Tibial nerve (tissue), 4 donors: ENCODE results near the gene PRUNE2.

Experiments used
- CTCF ChIP-seq, 5 experiments: fragments of 200-600 bp in 3 of 5; fragments of 450-650 bp in 2 of 5; sonication (generic) in 3 of 5; IDR thresholded peaks; one replicate each; pipeline ENCODE4 v1.5.1; 2016 to 2019; ENCODE audit warnings: antibody characterized with exemption in 5 of 5, mild to moderate bottlenecking in 3 of 5, moderate library complexity in 2 of 5
- EP300 ChIP-seq, 2 donors: sonication (generic); formaldehyde crosslinking; IDR thresholded peaks; one replicate each; pipeline ENCODE4 v1.6.1; 2017; ENCODE audit warnings: antibody characterized with exemption in 2 of 2, mild to moderate bottlenecking in 1 of 2
- POLR2A ChIP-seq, 2 donors: fragments of 450-650 bp; IDR thresholded peaks; one replicate each; pipeline ENCODE4 v1.6.1; 2017; ENCODE audit warnings: antibody characterized with exemption in 2 of 2, mild to moderate bottlenecking in 2 of 2, moderate library complexity in 2 of 2

GRCh38 chr9:76800901-76801300, 105.0 kb downstream of the PRUNE2 start:
- TF ChIP-seq CTCF (IDR thresholded peaks at IDR 0.05) (no peak), POLR2A (IDR thresholded peaks at IDR 0.05) (no peak), EP300 (IDR thresholded peaks at IDR 0.05) (no peak)
